ENCODE results near the gene QPCTL. TPM values are rescaled to one million over a fixed set of nuclear protein-coding genes. Genes with fewer than 3 reads are reported as not detected.

The QPCTL gene
- total and polyA plus RNA-seq, 4 donors: 6.3 to 13.3 (median 9.4) TPM

DNA sequence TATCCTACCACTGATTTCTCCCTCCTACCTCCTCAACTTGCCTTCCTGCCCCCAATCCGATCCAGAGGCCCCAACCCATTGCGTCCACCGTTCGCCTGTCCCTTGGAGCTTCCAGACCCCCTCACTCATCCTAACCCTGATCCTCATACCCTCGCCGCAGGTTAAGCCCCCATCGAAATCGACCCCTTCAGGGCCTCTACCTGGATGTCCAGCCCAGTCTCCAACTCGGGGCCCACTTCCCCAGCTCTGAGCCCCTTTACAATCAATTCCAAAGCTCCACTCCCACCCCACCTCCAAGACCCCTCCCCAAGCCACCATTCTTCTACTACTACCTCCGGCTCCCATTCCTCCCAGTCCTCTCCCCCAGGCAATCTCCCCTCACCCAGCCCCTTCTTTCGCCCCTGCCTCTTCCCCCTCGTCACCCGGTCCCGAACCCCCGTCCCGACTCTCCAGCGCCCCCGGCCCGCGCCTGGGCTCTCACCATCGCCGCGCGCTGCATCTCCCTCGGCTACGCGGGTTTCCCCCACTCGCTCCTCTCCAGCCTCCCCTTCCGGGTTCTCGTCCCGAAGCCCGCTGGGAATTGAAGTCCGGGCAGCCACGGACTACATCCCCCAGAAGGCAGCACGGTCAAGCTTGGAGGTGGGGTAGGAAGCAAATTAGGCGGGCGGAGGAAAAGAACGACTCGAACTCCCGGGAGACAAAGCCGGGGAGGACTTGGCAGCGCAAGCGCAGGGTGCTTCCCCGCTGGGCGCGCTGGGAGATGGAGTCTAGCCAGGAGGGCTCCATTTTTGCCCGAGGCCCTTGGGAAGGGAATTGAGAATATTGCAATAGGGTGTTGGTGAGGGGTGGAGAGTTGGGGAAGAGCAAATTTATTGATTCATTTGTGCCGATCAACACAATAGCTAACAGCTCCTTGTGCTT is 38.2 kb downstream of the QPCTL start, which contains the start of gene FBXO46:
Gene FBXO46 (minus strand): TSS at position 529 of the 921 bp plus-strand sequence. CDS start 17,401 bp downstream, outside the sequence.
- 1 to 2% methylated on average over 48 of the region's 48 CpGs for WGBS, 2 donors

GRCh38 chr19:45733160-45733810 is 40.8 kb downstream of the QPCTL start, which contains the start of gene MEIOSIN:
Gene MEIOSIN, plus strand, starts transcription at chr19:45733439. Its CDS starts 1,938 bp downstream, at chr19:45735377.
- TF ChIP-seq CTCF (IDR thresholded peaks at IDR 0.05; ENCODE audit: control extremely low read depth, extremely low read depth): no peak
- DNase-seq (no peak), ATAC-seq (ENCODE audit: insufficient read depth, low FRiP score) (no peak)
- Histone ChIP-seq H3K27me3 (ENCODE audit: control insufficient read depth in 3 of 3, insufficient read depth in 3 of 3, low read length in 2 of 3) (no peaks in the 10 kb centered on the region), H3K36me3 (ENCODE audit: control insufficient read depth in 4 of 4, insufficient read depth in 4 of 4, low read length in 4 of 4) (no peaks in the 10 kb centered on the region), H3K4me3 (no peak within 1 kb of the TSS), H3K9me3 (ENCODE audit: control insufficient read depth in 4 of 4, insufficient read depth in 3 of 4, low read length in 3 of 4) (no peaks in the 10 kb centered on the region), H3K9ac (ENCODE audit: insufficient read depth in 1 of 2, low read length in 2 of 2) (no peak within 1 kb of the TSS), H3K4me1 (ENCODE audit: control insufficient read depth in 5 of 5, insufficient read depth in 5 of 5, low read length in 5 of 5) (peaks cover 0 to 11% (median 0%) of the 10 kb centered on the region in 5 donors), H3K27ac (ENCODE audit: low read depth in 1 of 2, low read length in 1 of 2) (no peak within 1 kb of the TSS)
- WGBS, 2 donors: 92 to 95% methylated on average over 59 of the region's 59 CpGs

More for the DNA sequence above, 38.2 kb downstream of the QPCTL start, which contains the start of gene FBXO46:
- Histone ChIP-seq H3K9ac (ENCODE audit: insufficient read depth in 1 of 2, low read length in 2 of 2) (peak within 1 kb of the TSS; percentile 47 to 56), H3K27me3 (ENCODE audit: control insufficient read depth in 3 of 3, insufficient read depth in 3 of 3, low read length in 2 of 3) (no peaks in the 10 kb centered on the region), H3K9me3 (ENCODE audit: control insufficient read depth in 4 of 4, insufficient read depth in 3 of 4, low read length in 3 of 4) (no peaks in the 10 kb centered on the region), H3K36me3 (ENCODE audit: control insufficient read depth in 4 of 4, insufficient read depth in 4 of 4, low read length in 4 of 4) (no peaks in the 10 kb centered on the region), H3K4me3 (peak within 1 kb of the TSS; percentile 81), H3K4me1 (ENCODE audit: control insufficient read depth in 5 of 5, insufficient read depth in 5 of 5, low read length in 5 of 5) (peaks cover 0 to 11% (median 0%) of the 10 kb centered on the region in 5 donors), H3K27ac (ENCODE audit: low read depth in 1 of 2, low read length in 1 of 2) (peak within 1 kb of the TSS; percentile 22 to 52)
- no peak for TF ChIP-seq CTCF (IDR thresholded peaks at IDR 0.05; ENCODE audit: control extremely low read depth, extremely low read depth)
- ATAC-seq (ENCODE audit: insufficient read depth, low FRiP score): peak; percentile 99
- DNase-seq: peak; percentile 99

DNA sequence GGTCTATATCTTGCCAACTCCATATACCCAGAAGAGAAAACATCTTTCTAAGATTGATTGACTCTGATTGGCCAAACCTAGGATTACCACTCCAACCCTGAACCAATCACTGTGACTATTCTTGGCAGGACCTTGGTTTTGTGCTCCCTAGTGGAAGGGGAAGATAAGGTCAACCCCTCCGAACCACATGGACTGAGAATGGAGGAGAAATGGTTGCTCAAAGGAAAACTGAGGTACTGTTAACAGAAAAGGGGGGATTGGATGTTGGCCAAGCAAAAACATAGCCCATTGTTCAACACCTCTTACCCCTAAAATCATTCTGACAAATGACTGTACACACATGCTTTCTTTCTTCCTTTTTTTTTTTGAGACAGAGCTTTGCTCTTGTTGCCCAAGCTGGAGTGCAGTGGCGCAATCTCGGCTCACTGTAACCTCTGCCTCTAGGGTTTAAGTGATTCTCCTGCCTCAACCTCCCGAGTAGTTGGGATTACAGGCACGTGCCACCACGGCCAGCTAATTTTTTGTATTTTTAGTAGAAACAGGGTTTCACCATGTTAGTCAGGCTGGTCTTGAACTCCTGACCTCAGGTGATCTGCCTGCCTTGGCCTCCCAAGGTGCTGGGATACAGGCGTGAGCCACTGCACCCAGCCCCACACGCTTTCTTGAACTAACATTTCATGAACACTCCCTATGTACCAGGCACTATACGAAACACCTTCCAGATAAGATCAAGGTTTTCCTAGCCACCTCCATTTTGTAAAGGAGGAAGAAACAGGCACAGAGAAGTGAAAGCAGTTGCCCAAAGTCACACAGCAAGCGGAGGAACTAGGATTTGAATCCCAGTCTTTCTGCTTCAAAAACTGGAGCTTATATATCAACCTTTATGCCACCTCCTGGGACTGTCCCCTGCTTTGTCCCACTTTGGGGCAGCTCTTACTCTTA is 47.3 kb downstream of the QPCTL start:
- Histone ChIP-seq H3K4me1 (ENCODE audit: control insufficient read depth in 5 of 5, insufficient read depth in 5 of 5, low read length in 5 of 5) (no peaks in the 10 kb centered on the region), H3K9me3 (ENCODE audit: control insufficient read depth in 4 of 4, insufficient read depth in 3 of 4, low read length in 3 of 4) (no peaks in the 10 kb centered on the region), H3K27ac (ENCODE audit: low read depth in 1 of 2, low read length in 1 of 2) (no peak overlapping the region), H3K9ac (ENCODE audit: insufficient read depth in 1 of 2, low read length in 2 of 2) (no peak overlapping the region), H3K27me3 (ENCODE audit: control insufficient read depth in 3 of 3, insufficient read depth in 3 of 3, low read length in 2 of 3) (no peaks in the 10 kb centered on the region), H3K4me3 (no peak overlapping the region), H3K36me3 (ENCODE audit: control insufficient read depth in 4 of 4, insufficient read depth in 4 of 4, low read length in 4 of 4) (no peaks in the 10 kb centered on the region)
- TF ChIP-seq CTCF (IDR thresholded peaks at IDR 0.05; ENCODE audit: control extremely low read depth, extremely low read depth): no peak
- WGBS, 2 donors: 60 to 75% methylated on average over 10 of the region's 10 CpGs
- ATAC-seq (ENCODE audit: insufficient read depth, low FRiP score) (no peak), DNase-seq (no peak)

Measured in lung (tissue), 12 donors.